ENCODE data around the gene TIMP2.

- no peak for TF ChIP-seq GATA3 (IDR thresholded peaks at IDR 0.05; ENCODE audit: low read depth, low read length)
- TF ChIP-seq GATA2 (IDR thresholded peaks at IDR 0.05; ENCODE audit: low read depth, low read length), result no peak
These were observed 15.5 kb upstream of the TIMP2 start for GRCh38 chr17:78940708-78941107.
